ENCODE measurements around the gene BGN.

Gene BGN

GRCh38 chrX:153494541-153495361, at the start of gene BGN:
BGN (plus strand) TSS chrX:153494980; CDS start chrX:153504632, 9,652 bp downstream.
- no peak for TF ChIP-seq ESRRG (CRISPR knock-in tag; IDR thresholded peaks at IDR 0.05)
- no peak for TF ChIP-seq OSR1 (CRISPR knock-in tag; IDR thresholded peaks at IDR 0.05)
- no peak for TF ChIP-seq TOX (CRISPR knock-in tag; IDR thresholded peaks at IDR 0.05; ENCODE audit: borderline replicate concordance)
- TF ChIP-seq ZC3H10 (CRISPR knock-in tag; IDR thresholded peaks at IDR 0.05): no peak
- no peak for TF ChIP-seq GLIS3 (CRISPR knock-in tag; IDR thresholded peaks at IDR 0.05)
- TF ChIP-seq BACH2 (CRISPR knock-in tag; IDR thresholded peaks at IDR 0.05; ENCODE audit: borderline replicate concordance): no peak
- TF ChIP-seq ISL1 (CRISPR knock-in tag; IDR thresholded peaks at IDR 0.05): no peak
- TF ChIP-seq ZFP30 (CRISPR knock-in tag; IDR thresholded peaks at IDR 0.05): no peak
- TF ChIP-seq PPARA (CRISPR knock-in tag; IDR thresholded peaks at IDR 0.05; ENCODE audit: borderline replicate concordance): no peak
- no peak for TF ChIP-seq CREB5 (CRISPR knock-in tag; IDR thresholded peaks at IDR 0.05; ENCODE audit: low read depth)
- ATAC-seq: peak; percentile 70

GRCh38 chrX:153445106-153445855, 49.5 kb upstream of the BGN start:
- TF ChIP-seq ZFP30 (CRISPR knock-in tag; IDR thresholded peaks at IDR 0.05): no peak
- no peak for TF ChIP-seq TSHZ2 (CRISPR knock-in tag; IDR thresholded peaks at IDR 0.05)
- TF ChIP-seq GLIS3 (CRISPR knock-in tag; IDR thresholded peaks at IDR 0.05): no peak
- no peak for TF ChIP-seq RARB (CRISPR knock-in tag; IDR thresholded peaks at IDR 0.05)
- no peak for TF ChIP-seq ZNF565 (CRISPR knock-in tag; conservative IDR thresholded peaks at IDR 0.05; ENCODE audit: low read depth)
- no peak for TF ChIP-seq CREB5 (CRISPR knock-in tag; IDR thresholded peaks at IDR 0.05; ENCODE audit: low read depth)
- ATAC-seq: no peak; the same call in 2 of the 3 replicates

- ATAC-seq: no peak
- no peak for TF ChIP-seq ZNF70 (CRISPR knock-in tag; IDR thresholded peaks at IDR 0.05)
These were observed 48.7 kb upstream of the BGN start, which contains the start of gene TREX2 for GRCh38 chrX:153445856-153446635. TREX2 (minus strand) TSS chrX:153446056; CDS start chrX:153445430, 626 bp downstream.

GRCh38 chrX:153446636-153446936, 48.2 kb upstream of the BGN start:
- no peak for ATAC-seq
- no peak for TF ChIP-seq BACH2 (CRISPR knock-in tag; IDR thresholded peaks at IDR 0.05; ENCODE audit: borderline replicate concordance)
- no peak for TF ChIP-seq ZNF565 (CRISPR knock-in tag; conservative IDR thresholded peaks at IDR 0.05; ENCODE audit: low read depth)
- TF ChIP-seq ARNTL (CRISPR knock-in tag; IDR thresholded peaks at IDR 0.05; ENCODE audit: borderline replicate concordance, low read depth): no peak
- no peak for TF ChIP-seq ZNF70 (CRISPR knock-in tag; IDR thresholded peaks at IDR 0.05)
- TF ChIP-seq ZFP3 (CRISPR knock-in tag; IDR thresholded peaks at IDR 0.05): no peak
- no peak for TF ChIP-seq SNAI2 (CRISPR knock-in tag; IDR thresholded peaks at IDR 0.05)
- no peak for TF ChIP-seq PPARA (CRISPR knock-in tag; IDR thresholded peaks at IDR 0.05; ENCODE audit: borderline replicate concordance)
- TF ChIP-seq CSDC2 (CRISPR knock-in tag; IDR thresholded peaks at IDR 0.05): no peak
- no peak for TF ChIP-seq ZFP30 (CRISPR knock-in tag; IDR thresholded peaks at IDR 0.05)
- TF ChIP-seq RARB (CRISPR knock-in tag; IDR thresholded peaks at IDR 0.05): no peak
- no peak for TF ChIP-seq OSR1 (CRISPR knock-in tag; IDR thresholded peaks at IDR 0.05)
- TF ChIP-seq ISL1 (CRISPR knock-in tag; IDR thresholded peaks at IDR 0.05): no peak

Data from SK-N-SH treated with all-trans-retinoic acid at 6 μM for 48 hours (cell line).